ENCODE data around the gene CTNNA3. TPM values are rescaled to one million over a fixed set of nuclear protein-coding genes. Genes with fewer than 3 reads are reported as not detected.

Gene CTNNA3
- total and polyA plus RNA-seq, 2 donors (not counting 1 experiment from before 2014, with no cell fraction given): not detected

DNA sequence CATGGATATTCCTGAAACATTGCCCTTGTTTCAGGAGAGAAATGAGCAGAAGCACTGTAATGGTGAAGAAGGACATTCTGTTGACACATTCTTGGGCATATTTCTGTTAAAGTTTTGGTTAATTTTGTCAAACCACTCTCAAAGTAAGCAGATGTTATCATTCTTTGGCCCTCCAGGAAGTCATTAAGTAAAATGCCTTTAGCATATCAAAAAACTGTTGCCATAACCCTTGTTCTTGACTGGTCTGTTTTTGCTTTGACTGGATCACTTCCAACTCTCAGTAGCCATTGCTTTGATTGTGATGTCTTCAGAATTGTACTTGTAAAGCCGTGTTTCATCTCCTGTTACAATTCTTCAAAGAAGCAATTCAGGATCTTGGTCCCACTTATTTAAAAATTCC lies 1174.5 kb downstream of the CTNNA3 start:
- Histone ChIP-seq H3K4me3 (replicated peaks in 1 of 4; ENCODE audit: control extremely low read depth in 1 of 4, insufficient read depth in 1 of 4, low read depth in 3 of 4, low read length in 4 of 4) (no peak overlapping the region), H3K4me1 (ENCODE audit: control insufficient read depth, extremely low read depth, insufficient read depth, low read length) (no peaks in the 10 kb centered on the region), H4K20me1 (ENCODE audit: control insufficient read depth, extremely low read depth, insufficient read depth, low read length) (no peaks in the 10 kb centered on the region), H2AFZ (ENCODE audit: low read length) (no peak overlapping the region), H3K4me2 (ENCODE audit: extremely low read depth, insufficient read depth, low read length) (no peak overlapping the region), H3K9me3 (ENCODE audit: control insufficient read depth, insufficient read depth, low read depth, low read length) (no peaks in the 10 kb centered on the region), H3K79me2 (ENCODE audit: control insufficient read depth, insufficient read depth, low read length) (no peaks in the 10 kb centered on the region), H3K27ac (ENCODE audit: insufficient read depth, low read length) (no peak overlapping the region), H3K27me3 (ENCODE audit: control insufficient read depth, insufficient read depth, low read length) (no peaks in the 10 kb centered on the region), H3K36me3 (ENCODE audit: control insufficient read depth, insufficient read depth, low read length) (no peaks in the 10 kb centered on the region), H3K9ac (ENCODE audit: insufficient read depth, low read length) (no peak overlapping the region)
- no peak for DNase-seq (ENCODE audit: low read depth in 2 of 2)
- TF ChIP-seq, protein P1, sequence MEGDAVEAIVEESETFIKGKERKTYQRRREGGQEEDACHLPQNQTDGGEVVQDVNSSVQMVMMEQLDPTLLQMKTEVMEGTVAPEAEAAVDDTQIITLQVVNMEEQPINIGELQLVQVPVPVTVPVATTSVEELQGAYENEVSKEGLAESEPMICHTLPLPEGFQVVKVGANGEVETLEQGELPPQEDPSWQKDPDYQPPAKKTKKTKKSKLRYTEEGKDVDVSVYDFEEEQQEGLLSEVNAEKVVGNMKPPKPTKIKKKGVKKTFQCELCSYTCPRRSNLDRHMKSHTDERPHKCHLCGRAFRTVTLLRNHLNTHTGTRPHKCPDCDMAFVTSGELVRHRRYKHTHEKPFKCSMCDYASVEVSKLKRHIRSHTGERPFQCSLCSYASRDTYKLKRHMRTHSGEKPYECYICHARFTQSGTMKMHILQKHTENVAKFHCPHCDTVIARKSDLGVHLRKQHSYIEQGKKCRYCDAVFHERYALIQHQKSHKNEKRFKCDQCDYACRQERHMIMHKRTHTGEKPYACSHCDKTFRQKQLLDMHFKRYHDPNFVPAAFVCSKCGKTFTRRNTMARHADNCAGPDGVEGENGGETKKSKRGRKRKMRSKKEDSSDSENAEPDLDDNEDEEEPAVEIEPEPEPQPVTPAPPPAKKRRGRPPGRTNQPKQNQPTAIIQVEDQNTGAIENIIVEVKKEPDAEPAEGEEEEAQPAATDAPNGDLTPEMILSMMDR (conservative IDR thresholded peaks at IDR 0.05 in 1 of 2, IDR thresholded peaks at IDR 0.05 in 1 of 2; ENCODE audit: low read depth in 1 of 2, low read length in 2 of 2): no peak
- TF ChIP-seq EZH2 (IDR thresholded peaks at IDR 0.05; ENCODE audit: low read length, missing control alignments): no peak

DNA sequence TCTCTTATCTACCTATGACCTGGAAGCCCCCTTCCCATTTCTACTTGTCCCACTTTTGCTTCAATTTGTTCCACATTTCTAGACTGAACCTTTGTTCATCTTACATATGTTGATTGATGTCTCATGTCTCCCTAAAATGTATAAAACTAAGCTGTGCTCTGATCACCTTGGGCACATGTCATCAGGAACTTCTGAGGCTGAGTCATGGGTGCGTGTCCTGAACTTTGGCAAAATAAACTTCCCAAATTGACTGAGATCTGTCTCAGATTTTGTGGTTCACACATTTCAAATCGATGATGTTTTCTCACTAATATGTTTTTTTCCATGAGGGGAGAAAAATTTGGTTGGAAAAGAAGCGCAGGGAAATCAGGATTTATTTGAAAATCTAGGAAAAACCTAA lies 1176.4 kb downstream of the CTNNA3 start:
- Histone ChIP-seq H3K4me2 (ENCODE audit: extremely low read depth, insufficient read depth, low read length) (no peak overlapping the region), H3K4me1 (ENCODE audit: control insufficient read depth, extremely low read depth, insufficient read depth, low read length) (no peaks in the 10 kb centered on the region), H3K27me3 (ENCODE audit: control insufficient read depth, insufficient read depth, low read length) (no peaks in the 10 kb centered on the region), H3K9me3 (ENCODE audit: control insufficient read depth, insufficient read depth, low read depth, low read length) (no peaks in the 10 kb centered on the region), H3K79me2 (ENCODE audit: control insufficient read depth, insufficient read depth, low read length) (no peaks in the 10 kb centered on the region), H3K27ac (ENCODE audit: insufficient read depth, low read length) (no peak overlapping the region), H2AFZ (ENCODE audit: low read length) (no peak overlapping the region), H3K9ac (ENCODE audit: insufficient read depth, low read length) (no peak overlapping the region), H3K36me3 (ENCODE audit: control insufficient read depth, insufficient read depth, low read length) (no peaks in the 10 kb centered on the region), H3K4me3 (replicated peaks in 1 of 4; ENCODE audit: control extremely low read depth in 1 of 4, insufficient read depth in 1 of 4, low read depth in 3 of 4, low read length in 4 of 4) (no peak overlapping the region), H4K20me1 (ENCODE audit: control insufficient read depth, extremely low read depth, insufficient read depth, low read length) (no peaks in the 10 kb centered on the region)
- TF ChIP-seq EZH2 (IDR thresholded peaks at IDR 0.05; ENCODE audit: low read length, missing control alignments): no peak
- TF ChIP-seq, protein P1 (conservative IDR thresholded peaks at IDR 0.05 in 1 of 2, IDR thresholded peaks at IDR 0.05 in 1 of 2; ENCODE audit: low read depth in 1 of 2, low read length in 2 of 2): no peak
- no peak for DNase-seq (ENCODE audit: low read depth in 2 of 2)

DNA sequence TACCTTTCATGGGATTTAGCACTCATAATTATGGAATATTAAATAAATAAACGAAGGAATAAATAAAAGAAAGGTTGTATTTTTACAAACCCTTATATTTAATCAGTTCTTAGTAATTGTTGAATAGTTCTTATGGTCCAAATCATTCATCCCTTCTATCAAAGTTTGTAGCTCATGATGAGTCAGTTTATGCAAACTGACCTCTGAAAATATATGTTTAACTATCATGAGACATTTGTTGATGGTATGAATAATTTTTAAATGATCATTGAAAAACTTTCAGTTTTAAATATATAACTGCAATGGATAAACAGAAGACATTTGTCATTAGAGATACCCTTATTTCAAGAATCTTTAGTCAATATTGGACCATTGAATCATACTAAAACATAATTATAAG lies 1181.3 kb downstream of the CTNNA3 start:
- no peak for DNase-seq (ENCODE audit: low read depth in 2 of 2)
- Histone ChIP-seq H2AFZ (ENCODE audit: low read length) (no peak overlapping the region), H3K9me3 (ENCODE audit: control insufficient read depth, insufficient read depth, low read depth, low read length) (no peaks in the 10 kb centered on the region), H3K4me2 (ENCODE audit: extremely low read depth, insufficient read depth, low read length) (no peak overlapping the region), H3K27me3 (ENCODE audit: control insufficient read depth, insufficient read depth, low read length) (no peaks in the 10 kb centered on the region), H3K79me2 (ENCODE audit: control insufficient read depth, insufficient read depth, low read length) (no peaks in the 10 kb centered on the region), H3K4me3 (replicated peaks in 1 of 4; ENCODE audit: control extremely low read depth in 1 of 4, insufficient read depth in 1 of 4, low read depth in 3 of 4, low read length in 4 of 4) (no peak overlapping the region), H3K27ac (ENCODE audit: insufficient read depth, low read length) (no peak overlapping the region), H3K4me1 (ENCODE audit: control insufficient read depth, extremely low read depth, insufficient read depth, low read length) (no peaks in the 10 kb centered on the region), H4K20me1 (ENCODE audit: control insufficient read depth, extremely low read depth, insufficient read depth, low read length) (no peaks in the 10 kb centered on the region), H3K9ac (ENCODE audit: insufficient read depth, low read length) (no peak overlapping the region), H3K36me3 (ENCODE audit: control insufficient read depth, insufficient read depth, low read length) (no peaks in the 10 kb centered on the region)
- TF ChIP-seq, protein P1 (conservative IDR thresholded peaks at IDR 0.05 in 1 of 2, IDR thresholded peaks at IDR 0.05 in 1 of 2; ENCODE audit: low read depth in 1 of 2, low read length in 2 of 2): no peak
- TF ChIP-seq EZH2 (IDR thresholded peaks at IDR 0.05; ENCODE audit: low read length, missing control alignments): no peak
